Parietal lobe (tissue), 2 donors: ENCODE results near the gene P2RY4. TPM values are rescaled to one million over a fixed set of nuclear protein-coding genes. Genes with fewer than 3 reads are reported as not detected.

Source experiments
- small RNA-seq: library from RNA; depleted of rRNA; stranded (forward); fragments of <200 nt; gene quantifications from one replicate; pipeline ENCODE3, GENCODE V24; 2014; ENCODE audit warnings: low replicate concordance
- total RNA-seq: library from RNA; depleted of rRNA; stranded (reverse); fragments of >200 nt; gene quantifications from one replicate; pipeline ENCODE4 v1.2.3, GENCODE V29; 2014

The P2RY4 gene
- 0.63 TPM for total RNA-seq

GRCh38 chrX:70260104-70260503, at the start of gene P2RY4:
TSS of gene P2RY4 (minus strand) at chrX:70260204. CDS start at chrX:70259624, 580 bp downstream.

GRCh38 chrX:70289793-70290770, 30.1 kb upstream of the P2RY4 start, which contains the start of the genes KIF4A and PDZD11:
TSS of gene KIF4A (plus strand) at chrX:70290104. CDS start at chrX:70290459, 355 bp downstream.
TSS of gene PDZD11 (minus strand) at chrX:70289927. CDS start at chrX:70289341, 586 bp downstream.

GRCh38 chrX:70281951-70282350, 21.9 kb upstream of the P2RY4 start, which contains the start of gene RAB41:
TSS of gene RAB41 (plus strand) at chrX:70282172. CDS start at chrX:70282218, 46 bp downstream.

GRCh38 chrX:70268034-70268433, 8.0 kb upstream of the P2RY4 start, which contains the start of gene ARR3:
TSS of gene ARR3 (plus strand) at chrX:70268334. CDS start at chrX:70269386, 1,052 bp downstream.

GRCh38 chrX:70234355-70234754, 25.6 kb downstream of the P2RY4 start, which contains the start of gene AWAT1:
TSS of gene AWAT1 (plus strand) at chrX:70234655. CDS start at chrX:70234696, 41 bp downstream.

Small RNA genes within 50 kb of the gene (small RNA-seq; reads per million reads assigned to genes)
- 0.15 reads per million for gene RNA5SP507

Other genes starting within 250 kb of the P2RY4 start
- gene AWAT2, start 210.3 kb downstream of the P2RY4 start, total RNA-seq: not detected
- gene OTUD6A, start 197.7 kb downstream of the P2RY4 start, total RNA-seq: not detected
- gene IGBP1, start 126.8 kb downstream of the P2RY4 start, total RNA-seq: 81.4 TPM
- not detected for gene DGAT2L6, start 82.7 kb downstream of the P2RY4 start, total RNA-seq
- not detected for gene AWAT1, start 25.5 kb downstream of the P2RY4 start, total RNA-seq
- not detected for gene ARR3, start 8.1 kb upstream of the P2RY4 start, total RNA-seq
- not detected for gene RAB41, start 22.0 kb upstream of the P2RY4 start, total RNA-seq
- 30.0 TPM for gene PDZD11, start 29.7 kb upstream of the P2RY4 start, total RNA-seq
- gene KIF4A, start 29.9 kb upstream of the P2RY4 start, total RNA-seq: 4.1 TPM
- gene GDPD2, start 163.1 kb upstream of the P2RY4 start, total RNA-seq: 2.8 TPM
- 97.7 TPM for gene DLG3, start 184.6 kb upstream of the P2RY4 start, total RNA-seq